ENCODE data around the gene RNF212B. TPM values are rescaled to one million over a fixed set of nuclear protein-coding genes. Genes with fewer than 3 reads are reported as not detected.

Gene RNF212B
- total and polyA plus RNA-seq, 2 of the 13 experiments (the other 11 are each of a cell fraction or from before 2014, with no cell fraction given) = 0.05 TPM; not detected in 1

DNA sequence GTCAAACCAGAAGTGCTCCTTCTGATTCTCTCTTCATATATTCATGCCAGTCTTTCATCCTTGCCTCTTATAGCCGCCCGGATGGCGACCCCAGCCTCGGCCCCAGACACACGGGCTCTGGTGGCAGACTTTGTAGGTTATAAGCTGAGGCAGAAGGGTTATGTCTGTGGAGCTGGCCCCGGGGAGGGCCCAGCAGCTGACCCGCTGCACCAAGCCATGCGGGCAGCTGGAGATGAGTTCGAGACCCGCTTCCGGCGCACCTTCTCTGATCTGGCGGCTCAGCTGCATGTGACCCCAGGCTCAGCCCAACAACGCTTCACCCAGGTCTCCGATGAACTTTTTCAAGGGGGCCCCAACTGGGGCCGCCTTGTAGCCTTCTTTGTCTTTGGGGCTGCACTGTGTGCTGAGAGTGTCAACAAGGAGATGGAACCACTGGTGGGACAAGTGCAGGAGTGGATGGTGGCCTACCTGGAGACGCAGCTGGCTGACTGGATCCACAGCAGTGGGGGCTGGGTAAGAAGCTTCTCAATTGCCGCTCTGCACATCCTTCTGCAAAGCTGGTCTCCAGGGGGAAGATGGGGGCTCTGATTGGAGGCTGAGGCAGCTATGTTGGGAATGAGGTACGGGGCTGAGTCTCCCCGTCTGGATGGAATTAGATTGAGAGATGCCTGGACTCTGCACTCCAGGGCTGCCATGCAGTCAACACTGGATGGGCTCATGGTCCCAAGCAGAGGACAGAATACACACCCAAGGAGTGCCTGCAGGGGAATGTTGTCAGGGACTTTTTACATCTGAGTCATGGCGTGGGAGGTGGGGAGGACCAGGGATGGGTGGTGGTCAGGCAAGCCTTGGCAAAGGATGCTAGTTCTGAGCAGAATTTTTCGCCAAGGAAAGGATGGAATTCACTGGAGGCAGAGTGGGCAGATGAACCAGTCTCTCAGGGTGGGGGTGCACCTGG, 70.2 kb downstream of the RNF212B start (continued):
- TF ChIP-seq ZNF329 (CRISPR knock-in tag; IDR thresholded peaks at IDR 0.05; ENCODE audit: low read depth) = no peak
- no peak for TF ChIP-seq LRRFIP1 (CRISPR knock-in tag; conservative IDR thresholded peaks at IDR 0.05)
- no peak for TF ChIP-seq GABPA (IDR thresholded peaks at IDR 0.05; ENCODE audit: low read depth, low read length)
- TF ChIP-seq GABPA (CRISPR knock-in tag; IDR thresholded peaks at IDR 0.05; ENCODE audit: low read depth) = no peak
- no peak for TF ChIP-seq BCL6 (CRISPR knock-in tag; IDR thresholded peaks at IDR 0.05)
- TF ChIP-seq, protein P1, sequence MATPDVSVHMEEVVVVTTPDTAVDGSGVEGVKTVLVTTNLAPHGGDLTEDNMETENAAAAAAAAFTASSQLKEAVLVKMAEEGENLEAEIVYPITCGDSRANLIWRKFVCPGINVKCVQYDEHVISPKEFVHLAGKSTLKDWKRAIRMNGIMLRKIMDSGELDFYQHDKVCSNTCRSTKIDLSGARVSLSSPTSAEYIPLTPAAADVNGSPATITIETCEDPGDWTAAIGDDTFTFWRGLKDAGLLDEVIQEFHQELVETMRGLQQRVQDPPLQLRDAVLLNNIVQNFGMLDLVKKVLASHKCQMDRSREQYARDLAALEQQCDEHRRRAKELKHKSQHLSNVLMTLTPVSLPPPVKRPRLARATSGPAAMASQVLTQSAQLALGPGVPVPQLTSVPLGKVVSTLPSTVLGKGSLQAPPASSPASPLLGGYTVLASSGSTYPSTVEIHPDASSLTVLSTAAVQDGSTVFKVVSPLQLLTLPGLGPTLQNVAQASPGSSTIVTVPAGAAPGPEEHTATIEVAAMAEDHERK (CRISPR knock-in tag; IDR thresholded peaks at IDR 0.05; ENCODE audit: low read depth) = no peak
- no peak for TF ChIP-seq BORCS8-MEF2B (CRISPR knock-in tag; IDR thresholded peaks at IDR 0.05)
- TF ChIP-seq SKI (IDR thresholded peaks at IDR 0.05; ENCODE audit: partially characterized antibody) = no peak
- TF ChIP-seq TEAD3 (CRISPR knock-in tag; optimal IDR thresholded peaks at IDR 0.05; ENCODE audit: borderline replicate concordance) = peak; percentile 58
- no peak for TF ChIP-seq HNF1A (IDR thresholded peaks at IDR 0.05; ENCODE audit: low read depth)
- no peak for TF ChIP-seq HNF1A (CRISPR knock-in tag; IDR thresholded peaks at IDR 0.05; ENCODE audit: borderline replicate concordance)
- no peak; the same call in 1 of the 2 replicates for TF ChIP-seq ARID2 (CRISPR knock-in tag; IDR thresholded peaks at IDR 0.05; ENCODE audit: borderline replicate concordance)
- 0 out of 2 replicates have a peak, but pooled peaks have one; percentile 5 for TF ChIP-seq ZBTB20 (CRISPR knock-in tag; IDR thresholded peaks at IDR 0.05; ENCODE audit: borderline replicate concordance, low read depth)
- no peak for TF ChIP-seq ZNF891 (CRISPR knock-in tag; IDR thresholded peaks at IDR 0.05)
- no peak for TF ChIP-seq ARID4A (CRISPR knock-in tag; IDR thresholded peaks at IDR 0.05; ENCODE audit: borderline replicate concordance)
- 0 out of 2 replicates have a peak, but pooled peaks have one; percentile 47 for TF ChIP-seq ZNF225 (CRISPR knock-in tag; IDR thresholded peaks at IDR 0.05)

All from HepG2 (cell line).